GM18511 (cell line): ENCODE data around the gene APOBEC3C.
"Not testable (repeated sequence)": the region's sequence is repeated elsewhere in the genome, so short reads cannot be mapped to it uniquely, and the experiment has no call there.

Experiments
- ATAC-seq: cut with Tn5 transposase; IDR thresholded peaks from one replicate; pipeline ENCODE4 v1.9.1; 2021; ENCODE audit warnings: mild to moderate bottlenecking, moderate library complexity; ENCODE audit not compliant: unreplicated experiment

Gene APOBEC3C

GRCh38 chr22:39055658-39056057 is 41.6 kb downstream of the APOBEC3C start:
- ATAC-seq = no peak

GRCh38 chr22:39061290-39061689 is 47.2 kb downstream of the APOBEC3C start:
- ATAC-seq = not testable (repeated sequence)

- not testable (repeated sequence) for ATAC-seq
These were observed 47.9 kb downstream of the APOBEC3C start for GRCh38 chr22:39061951-39062350.

- ATAC-seq = peak; percentile 45
These were observed 49.8 kb downstream of the APOBEC3C start for GRCh38 chr22:39063904-39064303.

GRCh38 chr22:39066442-39067276 is 52.6 kb downstream of the APOBEC3C start:
- peak; percentile 45 for ATAC-seq

- no peak for ATAC-seq
These were observed 54.2 kb downstream of the APOBEC3C start for GRCh38 chr22:39068033-39068785.
